ENCODE results near the gene NUTF2.

DNA sequence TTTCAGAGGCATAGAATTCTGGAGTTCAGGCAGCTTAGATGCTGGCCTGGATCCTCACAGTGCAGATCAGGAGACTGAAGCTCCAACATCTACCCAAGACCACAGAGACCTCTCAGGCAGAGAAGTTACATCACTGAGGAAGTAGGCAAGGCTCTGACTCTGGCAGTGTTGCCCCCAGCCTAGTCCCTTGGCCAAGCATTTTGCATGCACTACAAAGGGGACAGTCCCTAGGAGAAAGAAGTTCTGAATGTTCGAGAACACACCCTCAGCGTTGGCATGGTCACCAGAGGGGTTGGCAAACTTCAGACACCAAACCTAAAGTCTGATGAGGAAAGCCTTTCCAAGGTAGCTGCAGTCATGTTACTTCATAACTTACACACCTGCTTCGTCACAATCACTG lies 42.8 kb upstream of the NUTF2 start:
- TF ChIP-seq, protein P1, sequence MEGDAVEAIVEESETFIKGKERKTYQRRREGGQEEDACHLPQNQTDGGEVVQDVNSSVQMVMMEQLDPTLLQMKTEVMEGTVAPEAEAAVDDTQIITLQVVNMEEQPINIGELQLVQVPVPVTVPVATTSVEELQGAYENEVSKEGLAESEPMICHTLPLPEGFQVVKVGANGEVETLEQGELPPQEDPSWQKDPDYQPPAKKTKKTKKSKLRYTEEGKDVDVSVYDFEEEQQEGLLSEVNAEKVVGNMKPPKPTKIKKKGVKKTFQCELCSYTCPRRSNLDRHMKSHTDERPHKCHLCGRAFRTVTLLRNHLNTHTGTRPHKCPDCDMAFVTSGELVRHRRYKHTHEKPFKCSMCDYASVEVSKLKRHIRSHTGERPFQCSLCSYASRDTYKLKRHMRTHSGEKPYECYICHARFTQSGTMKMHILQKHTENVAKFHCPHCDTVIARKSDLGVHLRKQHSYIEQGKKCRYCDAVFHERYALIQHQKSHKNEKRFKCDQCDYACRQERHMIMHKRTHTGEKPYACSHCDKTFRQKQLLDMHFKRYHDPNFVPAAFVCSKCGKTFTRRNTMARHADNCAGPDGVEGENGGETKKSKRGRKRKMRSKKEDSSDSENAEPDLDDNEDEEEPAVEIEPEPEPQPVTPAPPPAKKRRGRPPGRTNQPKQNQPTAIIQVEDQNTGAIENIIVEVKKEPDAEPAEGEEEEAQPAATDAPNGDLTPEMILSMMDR (IDR thresholded peaks at IDR 0.05) = no peak
- no peak for TF ChIP-seq EZH2 (IDR thresholded peaks at IDR 0.05; ENCODE audit: borderline replicate concordance, insufficient read depth, low read depth, low read length, poor library complexity, severe bottlenecking)
